HG03060 (cell line): Measurements from ENCODE around the gene BARHL1.
"Not testable (repeated sequence)": the region's sequence is repeated elsewhere in the genome, so short reads cannot be mapped to it uniquely, and the experiment has no call there.

Source experiments
- ATAC-seq: cut with Tn5 transposase; IDR thresholded peaks from one replicate; pipeline ENCODE4 v1.9.1; 2021; ENCODE audit warnings: low read depth, moderate number of reproducible peaks; ENCODE audit not compliant: unreplicated experiment

Gene BARHL1

DNA sequence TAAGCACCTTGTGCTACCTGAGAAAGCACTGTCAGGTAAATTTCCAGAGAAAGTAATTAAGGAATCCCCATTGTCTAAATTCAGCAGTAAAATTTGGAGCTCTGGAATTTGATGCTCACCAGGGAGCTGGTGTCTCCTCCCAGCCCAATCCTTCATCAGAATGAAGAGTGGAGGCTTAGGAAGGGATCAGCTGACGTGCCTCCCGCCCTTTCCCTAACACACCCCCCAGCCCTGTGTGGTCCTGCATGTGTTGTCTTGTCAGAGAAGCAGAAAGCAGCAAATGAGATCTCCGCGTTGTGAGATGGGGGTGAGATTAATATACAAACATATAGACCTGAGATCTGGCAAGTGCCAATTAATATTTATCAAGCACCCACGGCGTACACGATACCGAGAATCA, 26.9 kb upstream of the BARHL1 start:
- no peak for ATAC-seq

DNA sequence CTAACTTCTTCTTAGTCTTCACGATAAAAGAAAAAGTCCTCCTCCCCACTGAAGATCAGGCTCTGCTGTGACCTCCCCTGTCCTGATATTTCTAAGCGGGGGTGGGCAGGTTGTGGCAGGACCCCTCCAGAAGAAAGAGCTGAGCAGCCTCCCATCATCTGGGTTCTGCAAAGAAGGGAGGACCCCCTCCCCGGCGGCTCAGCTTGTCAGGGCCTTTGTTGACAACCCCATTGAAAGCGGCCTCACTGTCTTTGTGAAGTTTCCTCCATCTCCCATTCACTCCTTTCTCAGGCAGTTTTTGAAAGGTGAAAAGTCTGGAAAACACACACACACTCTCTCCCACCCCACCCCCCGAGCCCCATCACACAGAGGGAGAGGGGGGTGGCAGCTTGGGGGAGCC, 26.2 kb upstream of the BARHL1 start:
- ATAC-seq = no peak

DNA sequence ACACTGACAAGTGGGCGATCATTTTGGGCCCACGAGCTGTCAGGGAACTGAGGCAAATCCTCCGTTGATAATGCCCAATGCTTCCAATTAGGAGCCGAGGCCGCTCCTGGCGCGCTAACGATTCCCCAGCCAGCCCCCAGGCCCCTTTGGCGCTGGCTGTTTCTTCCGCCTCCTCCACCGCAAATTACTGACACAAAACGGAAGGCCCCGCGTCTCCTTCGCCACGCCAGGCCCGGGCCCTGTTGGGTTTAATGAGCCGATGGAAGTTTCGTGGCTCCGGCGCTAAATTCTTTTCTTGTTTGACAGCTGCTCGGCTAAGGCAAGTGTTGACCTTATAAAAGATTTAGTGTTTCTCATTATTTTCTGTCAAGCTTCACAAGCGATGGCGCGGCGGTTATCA, 25.7 kb upstream of the BARHL1 start:
- ATAC-seq = no peak

DNA sequence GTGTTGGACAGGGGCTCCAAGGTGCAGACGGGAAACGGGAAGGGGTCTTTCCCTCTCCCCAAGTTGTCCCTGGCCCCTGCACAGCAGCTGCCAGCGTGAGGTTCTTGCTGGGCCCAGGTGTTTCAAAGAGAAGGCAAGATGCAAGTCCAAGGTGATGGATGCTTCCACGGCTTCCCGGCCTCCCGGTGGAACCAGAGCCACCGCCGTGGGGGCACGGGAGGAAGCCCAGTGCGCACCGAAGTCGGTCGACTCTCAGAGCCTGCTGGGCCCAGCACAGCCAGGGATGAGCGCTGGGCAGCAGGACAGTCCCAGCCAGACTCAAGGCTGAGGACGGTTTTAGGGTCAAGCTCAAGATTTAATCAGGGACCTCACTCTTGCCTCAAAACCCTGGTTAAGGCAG, 25.2 kb upstream of the BARHL1 start:
- no peak for ATAC-seq

DNA sequence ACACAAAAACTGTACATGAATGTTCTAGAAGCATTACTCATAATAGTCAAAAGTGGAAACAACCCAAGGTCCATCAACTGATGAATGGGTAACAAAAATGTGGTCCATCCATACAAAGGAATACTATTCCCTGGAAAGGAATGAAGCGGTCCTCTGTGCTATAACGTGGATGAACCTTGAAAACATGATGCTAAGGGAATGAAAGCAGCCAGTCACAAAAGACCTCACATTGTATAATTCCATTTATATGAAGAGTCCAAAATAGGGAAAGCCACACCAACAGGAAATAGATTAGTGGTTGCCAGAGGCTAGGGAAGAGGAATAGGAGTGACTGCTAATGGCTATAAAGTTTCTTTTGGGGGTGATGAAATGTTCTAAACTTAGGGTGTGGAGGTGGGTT, 22.7 kb upstream of the BARHL1 start:
- ATAC-seq = no peak

DNA sequence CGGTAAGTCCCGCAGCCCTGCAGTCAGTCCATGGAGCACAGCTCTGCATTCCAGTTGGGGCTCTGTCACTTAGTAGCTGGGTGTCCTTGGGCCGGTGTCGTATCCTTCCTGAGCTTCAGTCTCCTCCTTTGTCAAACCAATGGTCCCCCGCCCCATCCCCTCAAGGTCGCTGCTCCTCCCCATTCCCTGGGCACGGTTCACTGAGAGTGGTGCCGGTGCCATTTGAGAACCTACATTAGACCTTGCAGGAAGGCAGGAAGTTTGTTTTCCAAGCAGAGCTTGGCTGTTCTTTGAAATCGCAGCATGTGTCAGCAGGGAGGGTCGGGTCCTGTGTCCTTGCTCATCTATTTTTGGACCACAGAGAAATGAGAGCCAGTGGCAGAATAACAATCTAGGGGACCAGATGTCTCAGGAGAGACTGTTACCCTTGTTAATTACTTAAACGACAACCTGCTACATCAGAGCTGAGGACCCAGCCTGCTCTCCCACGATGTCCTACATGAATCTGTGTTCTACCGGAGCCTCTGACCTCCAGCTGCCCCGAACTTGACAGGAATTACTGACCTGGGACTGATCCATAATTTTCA, 21.7 kb upstream of the BARHL1 start:
- no peak for ATAC-seq

DNA sequence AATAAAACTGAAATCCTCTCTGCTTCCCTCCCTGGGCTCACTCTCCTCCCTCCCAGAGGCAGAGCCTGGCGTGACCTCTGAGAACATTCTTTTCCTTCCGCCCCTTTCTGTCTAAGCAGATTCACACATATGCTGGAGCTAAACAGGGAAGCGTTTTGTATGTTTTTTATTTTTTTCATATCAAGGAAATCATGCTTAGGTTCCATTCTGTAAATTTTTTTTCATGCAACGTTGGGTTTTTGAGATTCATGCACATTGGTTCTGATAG, 20.2 kb upstream of the BARHL1 start:
- ATAC-seq = no peak

DNA sequence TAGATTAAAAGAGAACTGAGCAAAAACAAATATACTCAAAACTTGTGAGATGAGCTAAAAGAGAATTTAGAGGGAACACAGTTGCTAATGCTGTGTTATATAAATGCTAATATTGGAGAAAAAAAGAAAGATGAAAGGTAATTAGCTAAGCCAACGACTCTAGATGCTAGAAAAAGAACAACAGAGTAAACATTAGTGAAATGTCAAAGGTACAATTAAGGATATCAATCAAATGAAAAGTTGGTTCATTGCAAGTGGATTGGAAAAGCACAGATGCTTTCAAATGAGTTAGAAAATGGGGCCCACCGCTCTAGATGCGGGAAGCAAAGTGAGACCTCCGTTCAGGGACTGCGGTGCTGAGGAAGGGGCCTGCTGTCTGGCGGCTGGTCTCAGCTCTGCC, 17.9 kb upstream of the BARHL1 start:
- ATAC-seq = no peak

DNA sequence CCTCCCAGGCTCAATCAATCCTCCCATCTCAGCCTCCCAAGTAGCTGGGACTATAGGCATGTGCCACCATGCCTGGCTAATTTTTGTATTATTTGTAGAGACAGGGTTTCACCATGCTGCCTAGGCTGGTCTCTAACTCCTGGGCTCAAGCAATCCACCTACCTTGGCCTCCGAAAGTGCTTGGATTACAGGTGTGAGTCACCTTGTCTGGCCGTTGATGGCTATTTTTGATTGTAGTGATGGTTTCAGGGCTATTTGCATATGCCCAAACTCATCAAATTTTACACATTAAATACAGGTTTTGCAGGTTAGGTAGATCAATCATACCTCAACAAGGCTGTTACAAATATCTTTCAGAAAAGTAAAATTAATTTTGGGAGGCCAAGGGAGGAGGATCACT, 13.6 kb upstream of the BARHL1 start:
- ATAC-seq = not testable (repeated sequence)

DNA sequence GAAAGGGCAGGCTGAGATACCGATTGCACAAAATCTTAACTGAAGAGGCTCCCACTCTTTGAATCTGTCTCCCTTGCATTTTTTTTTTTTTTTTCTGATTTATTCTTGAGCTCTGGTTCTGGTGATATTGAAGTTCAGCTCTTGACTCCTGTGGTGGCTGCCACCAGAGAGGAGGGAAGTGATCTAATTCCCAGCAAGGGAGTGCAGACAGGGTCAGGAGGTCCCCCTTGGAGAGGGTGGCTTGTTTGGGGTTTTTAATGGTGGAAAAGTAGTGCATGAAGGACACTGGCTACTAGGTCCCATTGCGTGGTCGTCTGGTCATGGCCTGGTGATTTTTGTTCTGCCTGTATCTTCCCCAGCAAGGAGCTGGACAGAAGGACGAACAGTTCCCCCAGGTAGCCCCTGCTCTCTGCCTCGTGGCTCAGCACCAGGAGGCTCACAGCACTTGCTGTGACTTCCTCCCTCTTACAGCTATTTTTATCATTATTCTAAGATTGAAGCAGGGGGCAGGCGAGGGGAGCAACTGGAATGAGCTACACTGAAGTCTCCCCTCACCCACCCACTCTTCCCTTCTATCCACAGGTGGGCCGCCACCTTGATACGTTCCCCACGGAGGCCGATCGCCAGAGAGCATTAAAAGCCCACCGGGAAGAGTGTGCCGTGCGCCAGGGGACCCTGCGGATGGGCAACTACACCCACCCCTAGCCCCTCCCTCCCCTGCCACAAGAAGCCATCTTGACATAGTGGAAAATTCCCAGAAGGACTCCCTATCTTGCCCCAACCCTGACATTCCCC, 10.4 kb upstream of the BARHL1 start:
- ATAC-seq = no peak

DNA sequence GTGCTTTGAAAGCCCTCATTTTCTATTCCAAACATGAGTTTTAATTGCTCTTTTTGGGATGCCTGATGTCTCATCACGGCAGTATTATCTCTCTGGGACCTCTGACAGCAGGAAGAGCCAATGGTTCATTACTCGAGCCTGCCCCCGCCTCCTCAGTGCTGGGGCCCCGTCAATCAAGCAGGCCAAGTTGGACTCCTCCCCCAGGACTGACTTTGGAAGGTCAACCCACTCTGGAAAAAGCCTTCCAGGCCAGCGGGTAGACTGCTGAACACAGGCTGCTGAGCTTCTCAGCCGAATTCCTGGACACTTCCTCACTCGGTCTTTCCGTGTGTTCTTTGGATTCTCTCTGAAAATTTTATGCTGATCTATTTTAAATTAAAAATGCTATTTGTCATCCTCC, 9.5 kb upstream of the BARHL1 start:
- no peak for ATAC-seq

DNA sequence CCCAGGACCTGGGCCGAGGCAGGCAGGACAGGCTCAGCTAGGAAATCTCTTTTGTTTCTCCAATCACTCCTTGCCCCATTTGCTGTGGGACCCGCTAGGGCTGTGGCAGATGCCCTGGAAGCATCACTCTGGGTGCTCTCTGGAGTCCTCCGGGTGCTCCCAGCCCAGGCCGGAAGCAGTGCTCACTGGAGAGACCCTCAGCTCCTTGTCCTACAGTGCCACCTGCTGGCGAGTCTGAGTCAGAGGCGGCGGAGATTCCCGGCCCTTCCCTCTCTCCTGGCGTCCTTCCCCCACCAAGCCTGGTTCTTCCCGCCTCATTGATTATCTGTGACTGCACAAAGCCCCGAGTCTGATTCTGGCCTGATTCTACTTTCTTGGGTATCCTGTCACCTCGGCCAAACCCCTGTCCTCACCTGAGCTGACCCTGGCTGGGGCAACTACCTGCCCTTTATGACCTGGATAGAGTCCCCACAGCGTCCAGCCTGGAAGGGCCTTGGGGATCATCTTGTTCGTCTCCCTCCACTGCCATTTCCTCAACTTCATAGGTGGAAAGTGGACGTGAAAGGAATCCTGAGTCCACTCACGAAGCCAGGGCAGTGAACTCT, 7.3 kb upstream of the BARHL1 start:
- no peak for ATAC-seq

DNA sequence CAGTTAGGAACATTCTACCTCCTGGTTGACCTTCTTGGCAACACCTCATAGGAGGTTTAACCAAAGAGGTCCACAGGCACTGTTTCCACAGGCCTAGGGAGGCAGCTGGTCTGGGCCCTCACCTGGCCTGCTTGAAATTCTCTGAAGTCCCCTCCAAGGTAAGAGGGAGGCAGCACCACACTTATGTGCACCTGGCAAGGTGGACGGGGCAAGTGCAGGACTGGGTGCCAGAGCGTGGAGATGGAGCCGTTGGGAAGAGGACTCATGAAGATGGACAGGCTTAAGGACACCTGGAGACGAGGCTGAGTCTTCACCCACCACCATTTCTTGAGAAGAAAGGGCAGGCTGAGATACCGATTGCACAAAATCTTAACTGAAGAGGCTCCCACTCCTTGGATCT, 6.6 kb upstream of the BARHL1 start:
- no peak for ATAC-seq

DNA sequence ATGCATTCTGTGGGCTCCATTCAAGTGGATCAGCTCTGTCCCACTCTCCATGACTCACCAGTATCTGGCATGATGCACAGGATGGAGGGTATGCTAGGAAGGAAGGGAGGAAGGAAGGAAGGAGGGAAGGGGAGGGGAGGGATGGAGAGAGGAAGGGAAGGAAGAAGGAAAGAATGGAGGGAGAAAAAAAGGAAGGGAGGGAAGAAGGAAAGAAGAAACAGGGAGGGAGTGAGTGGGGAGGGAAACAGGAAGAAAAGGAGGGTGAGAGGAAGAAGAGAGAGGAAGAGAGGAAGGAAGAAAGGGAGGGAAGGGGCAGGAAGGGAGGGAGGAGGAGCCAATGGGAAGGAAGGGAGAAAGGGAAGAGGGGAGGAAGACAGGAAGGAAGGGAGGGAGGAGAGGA, 5.3 kb upstream of the BARHL1 start:
- ATAC-seq = no peak

DNA sequence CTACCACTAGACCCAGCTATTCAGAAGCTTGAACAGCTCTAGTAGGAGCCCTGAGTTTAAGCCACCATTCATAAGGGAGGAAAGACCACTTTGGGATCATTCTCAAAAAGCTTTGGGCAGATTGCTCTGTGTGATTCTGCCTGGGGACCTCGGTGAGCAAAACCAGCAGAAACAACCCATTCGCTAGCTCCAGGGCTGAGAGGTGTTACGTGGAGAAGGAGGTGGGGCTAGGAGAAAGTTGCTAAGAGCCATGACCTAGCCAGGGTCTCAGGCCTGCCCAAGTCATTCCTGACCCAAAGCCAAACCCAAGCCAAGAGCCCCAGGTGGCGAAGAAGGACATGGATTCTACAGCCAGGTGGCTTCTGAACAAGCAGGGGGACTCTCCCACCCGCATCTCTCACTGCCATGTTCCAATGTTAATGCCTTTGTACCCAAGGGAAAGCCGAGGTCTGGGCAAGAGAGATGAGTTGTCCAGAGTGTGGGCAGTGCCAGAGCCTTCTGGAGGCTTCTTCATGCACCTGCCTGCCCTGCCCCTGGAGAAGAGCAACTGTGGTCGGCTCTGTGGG, 4.0 kb upstream of the BARHL1 start:
- ATAC-seq = no peak

DNA sequence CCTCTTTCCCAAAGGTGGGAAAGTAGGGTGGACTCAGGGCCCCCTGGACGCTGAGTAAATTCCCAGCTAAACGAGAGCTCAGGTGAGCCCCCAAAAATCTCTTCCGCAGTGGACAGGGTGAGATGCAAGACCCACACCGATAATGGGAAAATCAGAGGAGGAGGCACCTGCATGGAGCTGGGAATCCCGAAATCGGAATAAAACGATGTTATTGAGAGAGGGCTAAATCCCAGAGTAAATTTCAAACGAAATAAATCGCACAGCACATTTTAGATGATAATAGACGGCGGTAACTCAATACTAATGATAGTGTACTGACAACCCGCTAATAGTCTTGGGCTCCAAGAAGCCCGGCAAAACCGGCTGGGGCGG, 3.0 kb upstream of the BARHL1 start:
- no peak for ATAC-seq

DNA sequence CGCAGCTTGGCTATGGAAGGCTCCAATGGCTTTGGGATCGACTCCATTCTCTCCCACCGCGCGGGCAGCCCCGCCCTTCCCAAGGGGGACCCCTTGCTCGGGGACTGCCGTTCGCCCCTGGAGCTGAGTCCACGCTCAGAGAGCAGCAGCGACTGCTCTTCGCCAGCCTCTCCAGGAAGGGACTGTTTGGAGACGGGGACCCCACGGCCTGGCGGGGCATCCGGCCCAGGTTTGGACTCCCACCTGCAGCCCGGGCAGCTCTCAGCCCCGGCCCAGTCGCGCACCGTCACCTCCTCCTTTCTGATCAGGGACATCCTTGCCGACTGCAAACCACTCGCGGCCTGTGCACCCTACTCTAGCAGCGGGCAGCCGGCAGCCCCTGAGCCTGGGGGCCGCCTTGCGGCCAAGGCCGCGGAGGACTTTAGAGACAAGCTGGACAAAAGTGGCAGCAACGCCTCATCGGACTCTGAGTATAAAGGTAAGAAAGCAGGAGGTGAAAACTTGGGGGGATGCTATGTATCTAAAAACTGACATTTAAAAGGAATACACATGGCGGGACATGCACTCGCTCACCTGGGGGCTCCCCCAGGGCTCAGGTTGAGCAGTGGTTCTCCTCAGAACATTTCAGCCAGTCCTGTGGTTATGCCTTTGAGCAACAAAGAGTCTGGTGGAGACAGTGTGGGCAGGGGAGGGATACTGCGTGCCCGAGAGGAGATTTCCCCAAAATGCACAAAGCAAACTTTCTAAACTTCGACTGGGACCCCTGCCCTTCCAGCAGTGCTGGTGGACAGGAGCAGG, 579 bp downstream of the BARHL1 start:
- no peak for ATAC-seq

DNA sequence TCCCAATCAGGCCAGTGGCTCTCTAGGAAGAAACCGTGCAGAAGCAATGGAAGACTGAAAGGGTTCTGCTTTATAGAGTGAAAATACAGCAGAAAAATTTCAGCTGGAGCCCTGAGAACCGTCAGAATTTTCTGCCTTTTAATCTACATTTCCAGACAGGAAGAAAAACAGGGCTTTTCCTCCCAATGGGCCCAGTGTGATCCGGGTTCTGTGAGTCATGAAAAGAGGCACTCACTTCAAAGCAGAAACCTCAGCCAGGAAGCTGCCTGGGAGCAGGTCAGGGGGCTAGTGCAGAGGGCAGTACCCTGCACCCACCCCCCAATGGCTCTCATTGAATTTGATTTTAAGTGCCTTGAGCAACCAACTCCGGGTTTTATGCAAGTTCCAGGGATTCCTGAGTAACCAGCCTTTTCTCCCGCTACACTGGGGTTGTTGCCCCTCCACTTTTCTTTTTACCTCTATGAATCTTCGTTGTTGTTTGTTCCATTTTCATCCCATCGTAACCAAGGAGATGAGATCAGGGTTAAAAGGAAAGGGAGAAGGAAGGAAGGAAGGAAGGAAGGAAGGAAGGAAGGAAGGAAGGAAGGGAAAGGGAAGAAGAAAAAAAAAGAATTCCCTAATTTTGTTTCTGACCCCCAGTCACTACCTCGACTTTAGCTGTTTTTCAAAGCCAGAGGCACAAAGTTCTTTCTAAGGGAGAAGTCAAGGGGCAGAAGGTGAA, 1.3 kb downstream of the BARHL1 start:
- no peak for ATAC-seq

DNA sequence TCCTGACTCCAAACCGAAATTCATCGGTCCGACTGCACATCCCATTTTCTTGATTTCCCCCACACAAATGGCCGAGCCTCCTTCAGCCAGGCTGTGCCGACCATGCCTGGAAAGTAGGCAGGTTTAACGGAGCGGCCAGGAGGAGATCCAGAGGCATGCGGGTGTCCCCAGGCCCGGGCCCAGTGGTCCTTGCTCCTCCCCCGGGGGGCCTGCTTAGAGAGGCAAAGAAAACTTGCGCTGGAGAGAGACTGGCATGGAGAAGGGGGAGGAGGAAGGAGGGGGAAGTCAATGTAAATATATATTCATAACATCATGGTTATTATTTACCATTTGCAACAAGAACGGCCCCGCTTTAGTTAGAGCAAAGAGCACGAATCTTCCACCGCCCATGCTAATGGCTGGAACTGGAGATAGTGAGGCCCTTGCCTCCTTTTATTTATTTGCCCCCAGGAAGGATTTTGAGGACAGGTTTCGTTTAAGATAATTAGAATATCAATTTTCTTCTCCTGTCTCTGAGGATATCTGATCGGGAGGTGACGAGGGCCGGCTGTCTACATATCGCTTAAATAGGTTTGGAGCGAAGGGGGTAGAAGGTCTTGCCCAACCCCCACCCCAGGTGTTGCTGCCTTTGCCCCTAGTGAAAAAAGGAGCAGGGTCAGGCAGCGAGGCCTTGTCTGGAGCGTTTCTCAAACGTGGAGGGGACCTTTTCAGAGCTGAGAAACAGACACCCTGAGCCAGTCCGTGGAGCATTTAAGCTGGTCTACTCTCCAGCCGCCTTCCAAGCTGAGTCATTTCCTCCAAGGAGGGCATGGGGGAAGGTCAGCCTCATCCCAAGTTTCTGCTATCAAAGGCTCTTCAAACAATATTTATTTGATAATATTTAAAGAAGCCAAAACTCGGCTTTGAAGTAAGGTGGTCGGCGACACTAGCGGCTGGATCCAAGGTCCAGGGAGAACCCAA, 2.5 kb downstream of the BARHL1 start:
- ATAC-seq = no peak
